Activated naive CD4-positive, alpha-beta T cell (primary cell): Measurements from ENCODE around the gene SNX2.
"Not testable (repeated sequence)": the region's sequence is repeated elsewhere in the genome, so short reads cannot be mapped to it uniquely, and the experiment has no call there.

ENCODE experiments used
- DNase-seq, 4 experiments: peaks; one replicate each; lab custom pipeline; 2025; lab: John Stamatoyannopoulos, UW

Gene SNX2

GRCh38 chr5:122774861-122775549 is at the start of gene SNX2:
Gene SNX2 (plus strand): TSS chr5:122775080. CDS start chr5:122775104, 24 bp downstream.
- peak; percentile 62 to 85 (median 72) for DNase-seq

- no peak for DNase-seq
Observed at GRCh38 chr5:122727112-122727541, 47.8 kb upstream of the SNX2 start.

GRCh38 chr5:122730037-122730436 is 44.8 kb upstream of the SNX2 start:
- no peak for DNase-seq

GRCh38 chr5:122730456-122730855 is 44.4 kb upstream of the SNX2 start:
- no peak for DNase-seq

- no peak for DNase-seq
Observed at GRCh38 chr5:122736086-122736845, 38.6 kb upstream of the SNX2 start.

- no peak for DNase-seq
Observed at GRCh38 chr5:122738088-122738487, 36.8 kb upstream of the SNX2 start.

- DNase-seq: no peak
Observed at GRCh38 chr5:122741681-122742080, 33.2 kb upstream of the SNX2 start.

- DNase-seq: no peak
Observed at GRCh38 chr5:122743261-122743660, 31.6 kb upstream of the SNX2 start.

GRCh38 chr5:122745597-122745996 is 29.3 kb upstream of the SNX2 start:
- no peak for DNase-seq

- DNase-seq: no peak
Observed at GRCh38 chr5:122749886-122750285, 25.0 kb upstream of the SNX2 start.

GRCh38 chr5:122751293-122751782 is 23.5 kb upstream of the SNX2 start:
- DNase-seq: no peak

- no peak for DNase-seq
Observed at GRCh38 chr5:122753500-122753899, 21.4 kb upstream of the SNX2 start.

- no peak for DNase-seq
Observed at GRCh38 chr5:122755783-122756182, 19.1 kb upstream of the SNX2 start.

GRCh38 chr5:122756264-122756911 is 18.5 kb upstream of the SNX2 start:
- no peak for DNase-seq

GRCh38 chr5:122757285-122757684 is 17.6 kb upstream of the SNX2 start:
- no peak for DNase-seq

- DNase-seq: no peak
Observed at GRCh38 chr5:122759241-122760070, 15.4 kb upstream of the SNX2 start.

- no peak for DNase-seq
Observed at GRCh38 chr5:122760236-122760635, 14.6 kb upstream of the SNX2 start.

- no peak for DNase-seq
Observed at GRCh38 chr5:122761115-122761514, 13.8 kb upstream of the SNX2 start.

- DNase-seq: not testable (repeated sequence)
Observed at GRCh38 chr5:122761896-122762295, 13.0 kb upstream of the SNX2 start.

GRCh38 chr5:122766130-122766529 is 8.8 kb upstream of the SNX2 start:
- no peak for DNase-seq

GRCh38 chr5:122770477-122770876 is 4.4 kb upstream of the SNX2 start:
- DNase-seq: no peak

- DNase-seq: no peak
Observed at GRCh38 chr5:122772446-122772845, 2.4 kb upstream of the SNX2 start.
